ENCODE data around the gene AKR1E2.

DNA sequence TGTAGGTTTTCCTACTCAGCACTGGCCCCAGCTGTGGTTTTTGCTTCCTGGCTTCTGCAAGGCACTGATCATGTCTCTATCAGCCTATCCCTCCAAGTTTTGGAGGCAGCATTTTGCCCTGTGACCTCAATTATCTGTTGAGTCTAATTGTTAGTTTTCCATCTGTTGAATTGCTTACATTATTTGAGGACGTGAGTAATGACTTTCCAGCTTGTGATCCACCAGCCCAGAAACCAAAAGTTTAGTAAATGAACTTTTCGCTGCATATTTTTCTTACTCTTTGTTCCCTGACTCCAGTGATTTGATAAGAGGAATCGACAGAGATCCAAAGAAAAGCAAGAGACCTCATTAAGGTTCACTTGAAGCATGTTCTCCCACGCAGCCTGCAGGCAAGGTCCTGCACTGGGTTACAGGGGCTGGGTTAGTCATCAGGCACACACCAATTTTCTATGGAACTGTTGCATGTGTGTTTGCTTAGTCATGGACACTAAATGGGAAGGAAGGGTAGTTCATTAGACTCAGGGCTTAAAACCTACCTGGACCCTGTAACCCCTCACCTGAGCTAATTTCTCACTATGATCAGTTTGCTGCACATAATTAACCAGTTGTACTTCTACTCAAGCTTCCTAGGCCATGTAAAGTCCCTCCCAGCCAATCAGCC lies 57.2 kb downstream of the AKR1E2 start:
- no peak for TF ChIP-seq CTCF (IDR thresholded peaks at IDR 0.05)
- TF ChIP-seq EZH2 (IDR thresholded peaks at IDR 0.05; ENCODE audit: borderline replicate concordance, insufficient read depth, low read depth, low read length, poor library complexity, severe bottlenecking), result no peak
